ACC112 (cell line): ENCODE data around the gene RDH14.

ENCODE experiments used
- H2AFZ ChIP-seq: fragments of 200-600 bp; sonication (generic); one replicate; pipeline ENCODE4 v1.6.0; 2017; ENCODE audit warnings: antibody characterized with exemption, low read length; ENCODE audit not compliant: unreplicated experiment
- H3K27ac ChIP-seq: fragments of 200-600 bp; sonication (generic); 2 replicates; pipeline ENCODE4 v1.5.1; 2014; ENCODE audit warnings: low read depth, mild to moderate bottlenecking, antibody characterized with exemption, low read length, moderate library complexity
- H3K27me3 ChIP-seq: fragments of 200-600 bp; sonication (generic); 2 replicates; pipeline ENCODE4 v1.6.1; 2014; ENCODE audit warnings: mild to moderate bottlenecking, antibody characterized with exemption, low read length, moderate library complexity, mixed read lengths; ENCODE audit not compliant: insufficient read depth
- H3K36me3 ChIP-seq: fragments of 200-600 bp; sonication (generic); 2 replicates; pipeline ENCODE4 v1.6.1; 2016; ENCODE audit warnings: mild to moderate bottlenecking, antibody characterized with exemption, low read length, moderate library complexity, mixed read lengths; ENCODE audit not compliant: insufficient read depth
- H3K4me1 ChIP-seq: fragments of 200-600 bp; sonication (generic); one replicate; pipeline ENCODE4 v1.6.1; 2016; ENCODE audit warnings: low read length, mixed read lengths; ENCODE audit not compliant: insufficient read depth, unreplicated experiment, control insufficient read depth
- H3K4me3 ChIP-seq: fragments of 200-600 bp; sonication (generic); 2 replicates; pipeline ENCODE4 v1.5.1; 2014; ENCODE audit warnings: mild to moderate bottlenecking, low read depth, low read length
- H3K79me2 ChIP-seq: fragments of 200-600 bp; sonication (generic); one replicate; pipeline ENCODE4 v1.6.0; 2016; ENCODE audit warnings: low read length; ENCODE audit not compliant: control insufficient read depth, unreplicated experiment, insufficient read depth

Gene RDH14

GRCh38 chr2:18506883-18507509 lies 53.5 kb downstream of the RDH14 start:
- H3K27ac ChIP-seq, result no peak overlapping the region
- H3K36me3 ChIP-seq, result no peaks in the 10 kb centered on the region
- no peak overlapping the region for H3K4me3 ChIP-seq
- no peaks in the 10 kb centered on the region for H3K27me3 ChIP-seq
- no peaks in the 10 kb centered on the region for H3K4me1 ChIP-seq
- H3K79me2 ChIP-seq, result no peaks in the 10 kb centered on the region
- no peak overlapping the region for H2AFZ ChIP-seq

- H2AFZ ChIP-seq, result no peak overlapping the region
- no peaks in the 10 kb centered on the region for H3K27me3 ChIP-seq
- peaks cover under 1% of the 10 kb centered on the region for H3K4me1 ChIP-seq
- no peak overlapping the region for H3K4me3 ChIP-seq
- H3K79me2 ChIP-seq, result no peaks in the 10 kb centered on the region
- no peak overlapping the region for H3K27ac ChIP-seq
- H3K36me3 ChIP-seq, result no peaks in the 10 kb centered on the region
Observed at GRCh38 chr2:18505703-18506341, 54.6 kb downstream of the RDH14 start.
